ENCODE results near the gene CFAP61.

Gene CFAP61

DNA sequence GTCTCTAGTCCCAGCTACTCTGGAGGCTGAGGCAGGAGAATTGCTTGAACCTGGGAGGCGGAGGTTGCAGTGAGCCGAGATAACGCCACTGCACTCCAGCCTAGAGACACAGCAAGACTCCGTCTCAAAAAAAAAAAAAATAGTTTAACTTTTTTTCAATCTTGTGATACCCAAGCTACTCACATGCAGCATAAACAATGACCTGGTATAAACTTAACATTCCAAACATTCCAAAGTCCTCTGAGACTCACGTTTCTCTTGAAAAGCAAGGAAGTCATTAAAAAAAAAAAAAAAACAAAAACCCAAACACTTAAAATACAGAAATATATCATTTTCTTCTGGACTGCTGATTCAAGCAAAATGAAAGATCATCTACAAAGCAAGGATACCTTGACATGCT lies 14.4 kb upstream of the CFAP61 start:
- DNase-seq, result no peak

DNA sequence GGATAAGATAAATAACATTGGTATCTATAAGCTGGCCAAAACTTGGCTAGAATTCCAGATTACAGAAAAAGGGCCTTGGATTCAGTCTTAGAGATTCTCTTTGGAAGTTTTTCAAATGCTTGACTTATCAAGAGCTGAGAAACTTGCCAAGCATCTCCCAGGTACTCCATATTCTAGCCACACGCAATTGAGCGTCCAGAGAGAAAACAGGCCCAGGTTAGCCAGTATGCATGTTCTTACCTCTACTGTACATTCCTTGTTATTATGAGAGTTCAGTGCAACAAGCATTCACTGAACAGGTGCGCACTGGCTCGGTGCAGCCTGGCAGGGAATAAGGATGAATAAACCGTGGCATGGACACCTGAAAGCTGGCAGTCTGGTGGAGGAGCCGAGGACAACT lies 13.7 kb upstream of the CFAP61 start:
- DNase-seq, result no peak

DNA sequence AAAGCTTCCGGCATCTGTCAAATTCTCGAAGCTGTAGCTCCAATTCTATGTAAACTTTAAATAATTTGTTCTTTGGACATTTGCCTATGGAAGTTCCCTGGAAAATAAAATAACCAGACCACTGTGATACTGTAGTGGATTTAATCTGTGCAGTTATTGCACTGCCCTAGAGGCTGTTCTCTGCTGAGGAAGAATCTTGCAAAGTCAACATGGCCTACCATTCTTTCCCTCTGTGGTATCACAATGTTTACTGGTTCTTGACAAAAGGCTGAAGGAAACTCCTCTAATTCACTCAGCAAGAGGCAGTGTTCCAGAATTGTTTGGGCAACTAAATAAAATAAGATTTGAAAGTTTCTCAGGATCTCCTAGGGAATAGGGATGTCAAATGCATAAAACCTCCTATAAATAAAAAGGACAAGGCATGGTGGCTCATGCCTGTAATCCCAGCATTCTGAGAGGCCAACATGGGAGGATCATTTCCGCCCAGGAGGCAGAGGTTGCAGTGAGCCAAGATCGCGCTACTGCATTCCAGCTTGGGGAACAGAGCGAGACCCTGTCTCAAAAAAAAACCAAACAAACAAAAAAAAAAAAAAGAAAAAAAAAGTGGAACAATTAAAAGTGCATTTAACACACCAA lies 12.5 kb upstream of the CFAP61 start:
- no peak for DNase-seq

DNA sequence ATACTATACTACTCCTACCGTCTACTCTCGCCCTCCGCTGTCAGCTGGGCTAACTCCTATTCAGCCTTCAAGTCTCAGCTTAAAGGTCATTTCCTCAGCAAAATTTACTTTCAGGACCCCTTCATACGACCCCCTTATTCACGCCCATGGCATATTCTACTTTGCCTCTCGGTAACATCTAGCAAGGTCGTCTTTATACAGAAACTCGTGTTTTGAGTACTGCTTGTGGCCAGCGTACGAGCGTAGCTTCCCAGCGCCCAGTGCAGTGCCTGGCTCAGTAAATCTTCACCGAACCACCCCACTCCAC lies 612 bp upstream of the CFAP61 start:
- DNase-seq, result no peak

DNA sequence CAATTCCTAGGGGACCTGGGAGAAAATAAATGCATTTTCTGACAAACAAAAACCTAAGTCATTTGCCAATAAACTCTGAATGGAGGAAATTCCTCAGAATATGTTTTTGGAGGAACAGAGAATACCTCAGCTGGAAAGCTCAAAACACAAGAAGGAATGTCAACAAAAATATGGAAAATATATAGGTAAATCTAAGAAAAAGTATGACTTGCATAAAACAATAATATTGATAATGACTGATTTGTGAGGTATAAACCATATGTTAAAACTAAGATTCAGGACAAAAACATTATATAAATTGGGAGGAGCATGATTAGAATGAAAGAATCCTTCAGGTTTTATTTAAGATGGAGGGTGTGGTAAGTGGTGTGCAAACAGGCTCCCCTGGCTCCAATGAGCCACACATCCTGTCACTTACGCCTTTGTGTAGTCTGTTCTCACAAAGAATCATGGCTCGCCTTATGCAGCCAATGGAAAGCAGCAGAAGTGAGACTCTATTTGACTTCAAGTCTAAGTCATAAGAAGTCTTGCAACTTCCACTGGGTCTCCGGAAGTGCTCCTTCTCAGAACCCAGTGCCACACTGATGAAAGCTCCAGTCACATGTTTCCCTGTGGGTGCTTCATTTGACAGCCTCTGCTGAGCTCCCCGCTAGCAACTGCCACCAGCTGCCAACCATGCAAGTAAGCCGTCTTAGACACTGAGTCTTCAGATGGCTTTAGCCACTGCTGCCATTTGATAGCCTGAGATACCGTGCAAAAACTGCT lies 8.1 kb downstream of the CFAP61 start:
- no peak for DNase-seq

DNA sequence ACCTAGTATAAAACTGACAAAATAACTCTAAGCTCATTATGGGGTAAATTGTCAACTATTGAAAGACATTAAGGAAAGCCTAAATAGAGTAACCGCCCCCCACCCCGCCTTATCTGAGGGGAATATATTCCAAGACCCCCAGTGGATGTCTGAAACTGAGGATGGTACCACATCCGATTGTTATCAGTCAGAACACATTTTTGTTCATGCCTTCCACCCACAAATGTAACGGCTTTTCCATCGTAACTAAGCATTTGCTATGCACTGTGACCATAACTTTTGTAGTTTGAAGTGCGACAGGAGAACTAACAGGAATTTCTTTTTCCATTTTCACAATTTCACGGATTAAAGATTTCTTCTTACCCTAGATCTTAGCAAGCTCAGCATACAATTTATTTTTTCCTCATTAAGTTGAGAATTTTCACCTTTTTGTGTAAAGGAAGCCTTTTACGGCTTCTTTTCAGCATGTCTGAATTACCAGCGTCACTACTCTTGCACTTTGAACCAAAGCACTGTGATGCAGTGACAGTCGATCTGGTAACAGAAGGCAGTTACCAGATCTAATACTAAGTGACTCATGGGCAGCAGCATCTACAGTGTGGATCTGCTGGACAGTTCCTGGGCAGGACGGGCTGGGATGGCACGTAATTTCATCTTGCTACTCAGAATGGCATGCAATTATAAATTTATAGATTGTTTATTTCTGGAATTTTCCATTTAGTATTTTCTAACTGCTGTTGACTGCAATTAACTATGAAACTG lies 11.8 kb downstream of the CFAP61 start:
- DNase-seq, result no peak

DNA sequence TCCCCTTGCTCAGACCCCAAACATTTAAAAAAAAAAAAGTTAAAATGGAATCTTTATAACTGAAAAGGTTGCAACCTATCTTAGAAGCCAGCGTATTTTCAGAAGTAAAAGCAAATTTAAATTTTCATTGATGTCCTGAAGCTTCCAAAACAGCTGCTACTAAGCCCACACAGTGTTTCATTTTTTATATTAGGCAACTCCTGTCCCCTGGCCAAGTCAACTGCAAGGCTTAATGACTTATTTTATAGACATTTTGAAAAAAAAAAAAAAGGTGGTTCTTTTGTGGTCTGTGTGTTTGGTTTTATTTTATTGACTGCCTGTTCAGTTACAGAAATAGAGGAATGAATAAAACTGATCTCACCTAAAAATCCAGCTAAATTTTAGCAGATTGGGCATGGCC lies 13.0 kb downstream of the CFAP61 start:
- no peak for DNase-seq

DNA sequence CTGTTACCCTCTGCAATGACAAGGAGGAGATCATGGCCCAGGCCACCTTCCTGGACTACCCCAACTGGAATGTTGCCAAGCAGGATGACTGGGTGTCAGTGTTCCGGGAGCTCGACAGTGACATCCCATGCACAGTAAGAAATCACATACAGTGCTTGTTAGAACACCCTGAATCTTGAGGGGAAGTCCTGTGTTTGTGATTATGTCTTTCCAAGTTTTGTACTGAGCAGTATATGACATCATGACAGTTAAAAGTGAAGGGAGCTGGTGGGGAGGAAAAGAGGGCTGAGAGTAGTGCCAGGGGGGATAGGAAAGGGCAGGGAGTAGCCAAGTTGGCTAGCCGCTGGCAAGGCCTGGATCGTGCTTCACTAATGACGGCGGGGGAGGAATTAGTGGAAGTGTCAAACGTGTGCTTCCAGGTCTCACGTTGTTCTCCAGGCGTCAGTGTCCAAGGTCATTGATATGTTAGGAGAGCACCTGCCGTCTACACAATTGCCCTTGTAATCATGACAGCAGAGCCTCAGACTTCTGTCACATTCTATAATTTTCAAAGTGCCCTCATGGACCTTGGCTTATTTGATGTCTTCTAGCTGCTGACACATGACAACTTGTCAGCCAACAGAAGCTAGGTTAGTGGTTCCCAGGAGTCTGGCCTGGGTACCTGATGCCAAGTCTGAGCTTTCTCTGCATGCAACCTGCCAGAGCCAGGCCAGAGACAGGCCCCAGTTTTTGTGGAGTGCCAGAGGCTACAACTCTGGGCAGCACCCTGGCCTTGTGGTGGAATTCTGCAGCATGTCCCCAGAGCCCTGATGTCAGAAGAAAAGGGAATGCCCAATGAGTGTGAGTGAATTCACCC lies 18.8 kb downstream of the CFAP61 start:
- DNase-seq, result no peak

DNA sequence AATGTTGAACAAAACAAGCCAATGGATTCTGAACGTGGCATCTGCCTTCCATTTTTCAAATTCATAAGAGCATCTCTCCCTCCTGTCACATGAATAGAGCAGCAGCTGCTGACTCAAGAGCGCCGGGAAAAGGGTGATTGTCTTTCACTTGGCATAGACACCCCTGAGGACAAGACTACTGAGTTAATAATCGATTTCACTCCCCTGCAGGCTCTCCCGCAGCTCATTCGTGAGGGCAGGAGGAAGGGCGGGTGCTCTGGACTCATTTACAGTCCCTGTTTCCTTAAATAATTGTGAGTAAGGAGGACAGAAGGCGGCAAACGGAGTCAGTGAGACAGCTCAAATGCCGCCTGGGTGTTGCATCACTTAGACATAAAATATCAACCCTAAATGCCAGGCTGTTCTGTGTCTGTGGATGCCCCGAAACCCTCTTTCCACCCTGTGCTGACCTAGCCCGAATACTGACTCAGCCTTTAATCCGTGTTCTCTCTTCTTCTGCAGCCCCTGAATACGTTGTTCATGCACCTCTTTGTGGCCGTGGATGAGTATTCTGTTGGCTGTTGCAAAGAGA lies 21.6 kb downstream of the CFAP61 start:
- DNase-seq, result no peak

DNA sequence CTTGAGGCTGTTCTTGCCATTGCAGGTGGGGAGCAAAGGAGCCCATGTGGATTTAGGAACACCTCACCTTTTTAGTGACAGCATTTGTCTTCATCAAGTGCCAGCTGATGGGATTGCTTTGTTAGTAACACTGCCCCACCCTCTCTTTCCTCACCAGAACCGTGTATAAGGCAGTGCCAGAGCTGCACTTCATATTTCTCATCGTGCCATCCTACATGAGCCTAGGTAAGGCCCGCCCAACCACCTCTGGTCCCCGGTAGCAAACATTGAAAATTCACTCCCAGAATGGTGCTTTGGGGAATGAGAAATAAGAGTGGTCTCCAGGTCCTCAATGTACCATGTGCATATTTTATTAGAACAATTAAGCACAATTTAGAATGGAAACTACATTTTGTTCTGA lies 22.7 kb downstream of the CFAP61 start:
- no peak for DNase-seq

DNA sequence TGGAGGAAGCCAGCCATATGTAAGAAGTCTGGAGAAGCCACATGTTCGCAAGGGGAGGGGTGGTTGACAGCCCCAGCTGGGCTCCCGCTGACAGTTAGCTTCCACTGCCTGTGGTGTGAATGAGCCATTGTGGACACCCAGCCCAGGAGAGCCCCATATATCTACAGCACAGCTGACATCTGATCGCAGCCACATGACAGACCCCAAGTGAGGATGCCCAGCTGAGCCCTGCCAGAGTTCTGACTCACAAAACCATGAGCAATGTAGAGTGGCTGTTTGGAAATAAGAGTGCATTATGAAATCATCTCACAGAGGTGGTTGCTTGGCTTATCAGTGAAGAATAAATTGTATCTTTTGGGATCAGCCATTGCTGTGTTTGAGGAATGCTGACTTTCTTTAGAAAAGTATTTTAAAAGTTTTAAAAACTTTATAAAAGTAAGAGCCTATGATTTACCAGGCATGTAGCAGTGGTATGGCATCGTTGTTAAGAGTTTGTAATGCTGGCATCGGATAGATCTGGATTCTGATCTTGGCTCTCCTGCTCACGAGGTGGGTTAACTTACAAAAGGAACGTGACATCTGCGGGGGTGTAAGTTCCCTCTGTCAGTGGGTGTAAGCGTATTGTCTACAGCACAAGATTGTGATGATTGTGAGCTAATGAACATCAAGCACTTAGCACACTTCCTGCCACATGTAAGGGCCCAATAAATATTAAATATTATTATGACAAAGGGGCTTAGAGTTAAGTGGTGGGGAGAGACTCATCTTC lies 24.1 kb downstream of the CFAP61 start:
- no peak for DNase-seq

DNA sequence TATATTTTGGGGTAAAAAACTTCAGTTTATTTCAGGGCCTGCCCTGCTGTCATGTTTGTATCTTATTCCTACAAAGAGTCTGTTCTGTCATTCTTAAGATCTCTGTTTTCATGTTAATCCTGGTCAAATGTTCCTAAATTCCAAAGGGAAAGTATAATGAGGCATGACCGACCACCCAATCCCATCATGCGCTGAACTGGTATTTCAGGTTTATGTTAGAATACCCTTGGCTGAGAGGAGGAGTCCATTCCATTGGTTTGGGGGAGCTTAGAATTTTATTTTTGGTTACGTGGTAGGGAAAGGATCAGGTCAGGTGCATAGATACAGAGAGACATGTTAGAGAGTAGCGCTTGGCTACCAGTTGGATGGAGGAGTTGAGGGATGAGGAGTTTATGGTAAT lies 25.7 kb downstream of the CFAP61 start:
- no peak for DNase-seq

DNA sequence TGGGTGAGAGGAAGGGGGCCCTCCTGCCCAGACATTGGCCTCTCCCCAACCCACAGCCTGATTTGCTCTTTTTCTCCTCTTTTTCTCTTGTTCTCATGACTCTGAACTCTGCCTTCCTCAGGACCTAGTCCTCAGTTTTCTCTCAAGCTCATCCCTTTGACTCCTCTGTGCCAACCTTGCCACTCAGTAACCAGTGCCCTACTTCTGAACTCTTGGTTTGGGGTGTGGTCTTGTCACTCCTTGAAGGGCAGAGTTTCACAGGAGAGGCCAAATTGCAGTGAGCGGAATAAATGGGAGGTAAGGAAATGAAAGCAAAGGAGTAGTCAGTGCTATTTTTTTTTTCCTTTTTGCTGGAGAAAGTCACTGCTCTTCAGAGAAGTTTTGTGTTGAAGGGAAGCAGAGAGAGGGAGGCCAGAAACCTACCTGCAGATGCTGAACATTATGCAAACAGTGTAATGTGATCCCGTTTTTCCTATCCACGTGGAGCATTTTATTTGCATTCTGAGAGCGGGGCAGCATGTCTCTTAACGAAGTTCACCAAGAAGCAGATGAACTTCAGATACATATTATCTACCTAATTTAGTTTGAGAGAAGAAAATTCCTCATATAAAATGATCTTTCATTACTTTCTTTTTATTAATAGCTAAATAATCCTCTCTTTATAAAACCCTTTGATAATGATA lies 26.9 kb downstream of the CFAP61 start:
- DNase-seq, result no peak

DNA sequence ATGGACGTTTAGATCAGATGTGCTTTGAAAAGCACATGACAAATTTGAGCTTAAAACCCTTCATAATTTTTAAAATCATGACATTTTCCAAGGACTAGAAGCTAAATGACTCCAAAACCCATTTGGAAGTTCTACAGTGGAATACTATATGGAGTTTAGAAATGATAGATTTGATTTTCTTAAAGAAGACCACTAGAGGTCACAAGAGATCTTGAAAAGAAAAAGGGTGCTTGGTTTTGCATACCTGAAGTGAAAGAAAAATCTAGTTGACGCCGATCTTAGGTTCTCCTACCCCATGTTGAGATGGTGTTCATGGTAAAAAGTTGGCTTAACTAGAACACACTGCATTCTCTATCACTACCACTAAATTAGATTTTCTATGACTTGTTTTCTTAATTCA lies 31.5 kb downstream of the CFAP61 start:
- peak in 3 of 6 experiments; percentile 15 to 61 (median 42) for DNase-seq

DNA sequence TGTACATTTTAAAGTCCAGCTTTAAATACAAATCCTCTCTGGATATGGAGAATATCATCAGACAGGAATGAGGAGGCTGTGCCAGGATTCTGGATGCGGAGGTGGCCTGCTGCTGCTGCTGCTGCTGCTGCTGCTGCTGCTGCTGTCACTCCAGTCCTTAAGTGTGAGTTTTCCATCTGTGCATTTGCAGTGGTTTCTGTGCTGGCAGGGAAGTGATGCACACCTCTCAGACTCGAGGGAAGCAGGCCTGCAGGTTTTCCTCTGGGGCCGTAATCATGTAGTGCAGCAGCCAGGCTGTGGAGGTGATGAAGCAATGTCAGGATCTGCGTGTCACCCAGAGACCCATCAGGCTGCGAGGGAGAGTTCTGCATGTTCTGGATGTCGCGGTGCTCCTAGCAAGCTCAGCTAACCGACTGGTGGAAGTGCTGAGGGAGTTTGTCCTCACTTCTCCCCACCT lies 32.0 kb downstream of the CFAP61 start:
- DNase-seq, result peak in 2 of 6 experiments; percentile 10 to 21

DNA sequence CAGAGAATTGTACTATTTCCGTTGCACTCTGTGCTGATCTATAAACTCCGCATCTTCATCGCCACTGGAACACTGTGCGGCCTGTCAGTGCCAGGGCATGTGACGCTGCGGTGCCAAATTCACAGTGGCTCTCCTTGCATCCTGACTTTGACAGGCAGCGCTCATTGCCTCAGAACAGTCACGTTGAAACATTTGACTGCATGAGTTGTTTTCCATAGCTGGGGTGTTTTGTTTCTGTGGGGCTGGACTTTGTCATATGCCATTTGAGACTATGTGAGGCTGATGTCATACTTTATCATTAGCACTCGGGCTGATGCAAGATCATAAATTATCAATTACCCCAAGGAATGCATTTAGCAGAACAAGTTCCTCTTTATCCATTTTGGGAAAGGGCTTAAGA lies 32.7 kb downstream of the CFAP61 start:
- no peak for DNase-seq

DNA sequence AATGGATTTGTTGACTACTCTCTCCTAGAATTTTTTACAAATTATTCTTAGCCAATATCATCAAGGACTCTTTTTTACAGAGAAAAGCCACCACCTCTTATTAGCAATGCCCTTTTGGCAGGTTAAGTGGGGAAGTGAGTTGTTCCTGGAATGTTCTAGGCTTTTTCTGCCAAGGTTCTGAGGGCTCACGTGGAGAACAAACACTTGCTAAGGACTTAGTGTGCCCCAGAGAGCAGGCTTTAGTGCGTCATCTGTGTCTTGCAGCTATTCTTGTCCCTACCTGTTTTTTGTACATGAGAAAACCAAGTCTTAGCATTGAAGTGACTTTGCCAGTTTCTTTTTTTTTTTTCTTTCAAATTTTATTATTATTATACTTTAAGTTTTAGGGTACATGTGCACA lies 33.5 kb downstream of the CFAP61 start:
- DNase-seq, result no peak

DNA sequence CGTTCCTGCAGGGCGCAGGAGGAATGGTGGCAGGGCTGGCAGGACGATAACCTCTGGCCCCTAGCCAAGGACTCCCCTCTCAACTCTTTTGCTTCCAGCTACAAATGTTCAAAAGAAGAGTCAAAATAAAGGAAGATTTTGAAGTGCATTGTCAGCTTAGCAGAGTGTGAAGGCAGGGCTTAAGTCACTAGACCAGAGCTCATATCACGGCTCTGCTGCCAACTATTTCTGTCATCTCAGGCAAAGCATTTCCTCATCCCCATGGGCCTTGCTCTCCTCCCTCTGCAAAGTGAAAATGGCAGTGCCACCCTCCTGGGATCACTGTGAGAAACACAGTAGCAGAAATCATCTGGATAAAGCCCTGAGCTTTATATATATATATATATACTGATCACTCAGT lies 36.7 kb downstream of the CFAP61 start:
- DNase-seq, result no peak

DNA sequence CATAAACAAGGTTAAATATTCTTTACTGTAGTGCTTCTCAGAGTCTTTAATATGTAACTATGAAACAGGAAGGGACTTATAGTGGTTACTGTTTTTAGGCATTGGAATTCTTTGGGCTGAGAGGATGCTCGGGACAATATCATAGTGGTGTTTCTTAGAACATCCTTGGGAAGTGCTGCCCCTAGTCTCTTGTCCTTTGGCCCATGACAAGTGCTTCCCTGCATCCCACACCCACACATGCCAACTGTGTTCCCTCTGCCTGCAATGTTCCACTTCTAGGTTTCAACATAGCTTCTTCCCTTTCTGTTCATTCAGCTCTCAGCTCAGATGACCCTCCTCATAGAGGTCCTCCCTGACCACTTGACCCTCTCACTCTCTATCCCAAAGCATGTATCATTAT lies 37.6 kb downstream of the CFAP61 start:
- DNase-seq, result no peak

DNA sequence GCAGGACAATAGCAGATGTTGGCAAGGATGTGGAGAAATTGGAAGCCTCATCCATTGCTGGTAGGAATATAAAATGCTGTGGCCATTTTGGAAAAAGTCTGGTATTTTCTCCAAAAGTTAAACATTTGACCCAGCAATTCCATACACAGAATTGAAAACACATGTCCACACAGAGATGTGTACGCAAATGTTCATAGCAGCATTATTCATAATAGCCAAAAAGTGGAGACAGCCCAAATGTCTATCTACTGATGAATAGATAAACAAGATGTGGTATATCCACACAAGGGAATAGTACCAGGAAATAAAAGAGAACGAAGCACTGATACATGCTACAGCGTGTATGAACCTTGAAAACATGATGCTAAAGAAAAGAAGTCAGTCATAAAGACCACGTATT lies 40.5 kb downstream of the CFAP61 start:
- no peak for DNase-seq

DNA sequence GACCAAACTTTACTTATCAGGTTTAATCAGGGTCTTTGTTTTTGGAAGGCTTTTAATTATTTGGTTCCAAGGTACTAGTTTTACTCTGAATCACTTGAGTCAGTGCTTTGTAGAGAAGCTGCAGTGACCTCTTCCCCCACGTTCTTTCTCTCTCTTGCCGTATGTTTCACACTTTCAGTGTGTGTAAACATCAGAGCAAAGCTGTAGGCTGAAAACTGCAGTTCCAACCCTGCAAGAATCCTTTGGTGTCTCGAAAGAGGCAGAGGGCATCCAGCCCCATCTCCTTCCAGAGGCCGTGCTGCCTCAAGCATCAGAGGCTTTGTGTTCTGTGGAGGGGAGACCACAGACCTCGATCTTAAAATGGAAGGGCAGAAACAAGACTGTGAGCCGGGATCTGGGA lies 42.1 kb downstream of the CFAP61 start:
- DNase-seq, result no peak
